Fibroblast of lung (primary cell): ENCODE data around the gene EMID1. TPM values are rescaled to one million over a fixed set of nuclear protein-coding genes. Genes with fewer than 3 reads are reported as not detected.

Source experiments
- DNase-seq, 2 donors: peaks; one replicate each; pipeline versions ENCODE4 v3.0.0 to v3.0.0-alpha.2; 2010; ENCODE audit warnings: low read depth in 2 of 2
- H2AFZ ChIP-seq: 2 replicates; pipeline ENCODE4 v1.5.1; 2012; ENCODE audit warnings: low read length, control low read depth, inconsistent platforms
- H3K27ac ChIP-seq: 2 replicates; pipeline ENCODE4 v1.5.1; 2011; ENCODE audit warnings: low read length, control low read depth; ENCODE audit not compliant: insufficient read depth
- H3K27me3 ChIP-seq: 2 replicates; pipeline ENCODE4 v1.5.1; 2011; ENCODE audit warnings: mild to moderate bottlenecking, low read length; ENCODE audit not compliant: control insufficient read depth, insufficient read depth
- H3K36me3 ChIP-seq: 2 replicates; pipeline ENCODE4 v1.5.1; 2011; ENCODE audit warnings: low read length; ENCODE audit not compliant: control insufficient read depth, insufficient read depth
- H3K4me1 ChIP-seq: 2 replicates; pipeline ENCODE4 v1.5.1; 2011; ENCODE audit warnings: low read length; ENCODE audit not compliant: control insufficient read depth, insufficient read depth; ENCODE audit errors: extremely low read depth
- H3K4me2 ChIP-seq: 2 replicates; pipeline ENCODE4 v1.5.1; 2011; ENCODE audit warnings: low read length, control low read depth; ENCODE audit not compliant: insufficient read depth; ENCODE audit errors: extremely low read depth
- H3K4me3 ChIP-seq, 4 experiments: fragments of 200-600 bp in 1 of 4; sonication (generic) in 1 of 4; replicated peaks in 1 of 4; 2 replicates each; pipeline ENCODE4 v1.5.1; 2011 to 2016; ENCODE audit warnings: low read length in 4 of 4, low read depth in 3 of 4, mild to moderate bottlenecking in 3 of 4, control low read depth in 2 of 4, inconsistent platforms in 1 of 4, mixed read lengths in 1 of 4; ENCODE audit not compliant: insufficient read depth in 1 of 4; ENCODE audit errors: control extremely low read depth in 1 of 4
- H3K79me2 ChIP-seq: 2 replicates; pipeline ENCODE4 v1.5.1; 2012; ENCODE audit warnings: mild to moderate bottlenecking, low read length, inconsistent platforms; ENCODE audit not compliant: control insufficient read depth, insufficient read depth
- H3K9ac ChIP-seq: 2 replicates; pipeline ENCODE4 v1.5.1; 2011; ENCODE audit warnings: mild to moderate bottlenecking, low read length, control low read depth; ENCODE audit not compliant: insufficient read depth
- H3K9me3 ChIP-seq: 2 replicates; pipeline ENCODE4 v1.5.1; 2012; ENCODE audit warnings: low read depth, low read length; ENCODE audit not compliant: control insufficient read depth, insufficient read depth
- H4K20me1 ChIP-seq: 2 replicates; pipeline ENCODE4 v1.5.1; 2011; ENCODE audit warnings: low read length; ENCODE audit not compliant: control insufficient read depth, insufficient read depth; ENCODE audit errors: extremely low read depth
- EZH2 ChIP-seq: IDR thresholded peaks from 2 replicates; pipeline ENCODE4 v1.5.1; 2012; ENCODE audit warnings: low read length, control low read depth, mild to moderate bottlenecking; ENCODE audit errors: missing control alignments
- polyA plus RNA-seq, 2 donors: library from polyadenylated mRNA; depleted of rRNA in 1 of 2; stranded (reverse) in 1 of 2; unstranded in 1 of 2; fragments of >200 nt; gene quantifications; 2 replicates each; pipeline ENCODE4 v1.2.1, GENCODE V29; 2011 to 2012; ENCODE audit warnings: missing spikeins in 1 of 2
- total RNA-seq: library from RNA; depleted of rRNA; stranded (reverse); fragments of >200 nt; gene quantifications from 2 replicates; pipeline ENCODE4 v1.2.1, GENCODE V29; 2014
- TF ChIP-seq, protein P1 (sequence below), 2 donors: IDR thresholded peaks in 1 of 2; conservative IDR thresholded peaks in 1 of 2; 1 replicate in 1 of 2; 2 replicates in 1 of 2; pipeline ENCODE4 v1.5.1; 2011 to 2012; ENCODE audit warnings: low read length in 2 of 2, control low read depth in 1 of 2, inconsistent platforms in 1 of 2, low read depth in 1 of 2, mild to moderate bottlenecking in 1 of 2

Gene EMID1
- total and polyA plus RNA-seq, 2 donors (not counting 1 experiment from before 2014, with no cell fraction given) = 0.50 TPM; not detected in 1

DNA sequence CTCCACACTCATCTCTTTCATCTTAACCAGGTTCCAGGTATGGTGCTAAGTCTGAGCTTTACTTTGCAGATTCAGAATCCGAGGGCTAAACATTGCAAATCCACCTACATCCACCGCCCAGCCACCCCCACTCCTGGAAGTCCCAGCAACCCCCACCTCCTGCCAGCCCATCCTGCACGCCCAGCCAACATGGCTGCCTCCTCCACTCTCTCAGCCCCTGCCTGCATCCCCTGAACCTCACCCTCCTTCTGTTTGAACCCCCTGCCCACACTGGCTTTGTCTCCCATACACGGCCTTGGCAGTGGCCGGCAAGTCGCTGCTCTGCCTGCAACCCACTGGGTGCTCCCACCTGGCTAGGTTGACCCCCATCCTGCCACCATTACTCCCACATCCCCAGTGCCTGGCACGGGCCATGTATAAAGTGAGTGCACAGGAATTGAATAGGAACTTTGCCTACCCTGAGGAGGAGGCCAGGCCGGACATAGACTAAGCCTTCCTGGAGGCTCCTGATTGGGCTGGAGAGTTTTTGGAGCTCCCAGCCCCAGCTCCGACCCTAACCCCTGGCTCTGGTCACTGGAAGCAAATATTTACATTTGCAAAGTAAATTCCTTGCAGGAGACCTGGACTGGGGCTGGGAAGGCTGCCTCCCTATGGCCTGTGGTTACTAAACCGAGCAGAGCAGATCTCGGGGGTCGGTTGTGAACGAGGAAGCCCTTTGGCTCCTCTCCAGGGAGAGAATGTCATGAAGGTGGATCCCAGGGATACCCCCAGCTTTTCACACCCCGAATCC lies 14.4 kb downstream of the EMID1 start:
- Histone ChIP-seq H3K4me2 (no peak overlapping the region), H3K9me3 (no peaks in the 10 kb centered on the region), H3K27ac (no peak overlapping the region), H4K20me1 (no peaks in the 10 kb centered on the region), H3K36me3 (no peaks in the 10 kb centered on the region), H3K79me2 (no peaks in the 10 kb centered on the region), H2AFZ (no peak overlapping the region), H3K27me3 (peaks cover 8% of the 10 kb centered on the region), H3K4me1 (no peaks in the 10 kb centered on the region), H3K4me3 (no peak overlapping the region), H3K9ac (no peak overlapping the region)
- TF ChIP-seq EZH2 = no peak
- TF ChIP-seq, protein P1, sequence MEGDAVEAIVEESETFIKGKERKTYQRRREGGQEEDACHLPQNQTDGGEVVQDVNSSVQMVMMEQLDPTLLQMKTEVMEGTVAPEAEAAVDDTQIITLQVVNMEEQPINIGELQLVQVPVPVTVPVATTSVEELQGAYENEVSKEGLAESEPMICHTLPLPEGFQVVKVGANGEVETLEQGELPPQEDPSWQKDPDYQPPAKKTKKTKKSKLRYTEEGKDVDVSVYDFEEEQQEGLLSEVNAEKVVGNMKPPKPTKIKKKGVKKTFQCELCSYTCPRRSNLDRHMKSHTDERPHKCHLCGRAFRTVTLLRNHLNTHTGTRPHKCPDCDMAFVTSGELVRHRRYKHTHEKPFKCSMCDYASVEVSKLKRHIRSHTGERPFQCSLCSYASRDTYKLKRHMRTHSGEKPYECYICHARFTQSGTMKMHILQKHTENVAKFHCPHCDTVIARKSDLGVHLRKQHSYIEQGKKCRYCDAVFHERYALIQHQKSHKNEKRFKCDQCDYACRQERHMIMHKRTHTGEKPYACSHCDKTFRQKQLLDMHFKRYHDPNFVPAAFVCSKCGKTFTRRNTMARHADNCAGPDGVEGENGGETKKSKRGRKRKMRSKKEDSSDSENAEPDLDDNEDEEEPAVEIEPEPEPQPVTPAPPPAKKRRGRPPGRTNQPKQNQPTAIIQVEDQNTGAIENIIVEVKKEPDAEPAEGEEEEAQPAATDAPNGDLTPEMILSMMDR (conservative IDR thresholded peaks at IDR 0.05 in 1 of 2, IDR thresholded peaks at IDR 0.05 in 1 of 2; ENCODE audit: low read depth in 1 of 2, low read length in 2 of 2) = no peak
- no peak for DNase-seq

DNA sequence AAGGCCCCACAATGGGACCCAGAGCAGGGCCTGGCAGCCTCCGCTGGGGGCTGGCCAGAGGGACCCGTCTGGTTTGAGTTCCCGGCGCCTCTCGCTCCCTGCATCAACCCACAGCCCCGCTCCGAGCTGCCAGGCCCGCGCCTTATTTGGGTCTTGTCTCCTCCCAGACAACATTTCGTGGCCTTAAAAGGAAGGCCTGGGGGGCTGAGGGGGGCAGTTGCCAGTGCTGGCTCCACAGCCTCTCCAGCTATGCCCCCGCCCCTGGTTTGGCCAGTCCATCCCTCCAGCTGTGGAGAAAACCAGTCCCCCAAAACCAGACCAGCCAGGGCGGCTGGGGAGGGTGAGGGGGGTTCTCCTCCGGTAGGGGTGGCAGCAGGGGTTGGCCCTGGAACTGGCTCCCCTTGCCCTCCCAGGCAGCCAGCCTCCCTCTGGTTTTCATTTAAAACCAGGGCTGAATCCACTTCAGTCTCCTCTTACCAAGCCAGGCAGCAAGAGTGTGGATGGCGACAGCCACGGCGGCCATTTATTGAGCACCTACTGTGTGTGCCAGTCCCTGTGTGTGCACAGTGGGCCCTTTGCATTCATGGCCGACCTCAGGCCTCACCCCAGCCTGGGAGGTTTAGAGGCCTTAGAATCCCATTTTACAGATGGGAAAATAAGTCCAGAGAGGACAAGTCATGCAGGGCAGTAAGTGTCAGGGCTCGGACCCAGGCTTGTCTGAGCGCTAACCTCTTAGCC lies 18.6 kb downstream of the EMID1 start:
- no peak overlapping the region for H2AFZ ChIP-seq
- H3K27me3 ChIP-seq = peaks cover 9% of the 10 kb centered on the region
- no peak for TF ChIP-seq EZH2
- TF ChIP-seq, protein P1 (conservative IDR thresholded peaks at IDR 0.05 in 1 of 2, IDR thresholded peaks at IDR 0.05 in 1 of 2; ENCODE audit: low read depth in 1 of 2, low read length in 2 of 2) = no peak
- H3K36me3 ChIP-seq = no peaks in the 10 kb centered on the region
- no peak overlapping the region for H3K4me3 ChIP-seq
- no peak overlapping the region for H3K9ac ChIP-seq
- H3K9me3 ChIP-seq = no peaks in the 10 kb centered on the region
- H3K79me2 ChIP-seq = no peaks in the 10 kb centered on the region
- H3K27ac ChIP-seq = no peak overlapping the region
- peaks cover 6% of the 10 kb centered on the region for H3K4me1 ChIP-seq
- H3K4me2 ChIP-seq = no peak overlapping the region
- H4K20me1 ChIP-seq = no peaks in the 10 kb centered on the region
- peak; percentile 6 to 30 for DNase-seq

DNA sequence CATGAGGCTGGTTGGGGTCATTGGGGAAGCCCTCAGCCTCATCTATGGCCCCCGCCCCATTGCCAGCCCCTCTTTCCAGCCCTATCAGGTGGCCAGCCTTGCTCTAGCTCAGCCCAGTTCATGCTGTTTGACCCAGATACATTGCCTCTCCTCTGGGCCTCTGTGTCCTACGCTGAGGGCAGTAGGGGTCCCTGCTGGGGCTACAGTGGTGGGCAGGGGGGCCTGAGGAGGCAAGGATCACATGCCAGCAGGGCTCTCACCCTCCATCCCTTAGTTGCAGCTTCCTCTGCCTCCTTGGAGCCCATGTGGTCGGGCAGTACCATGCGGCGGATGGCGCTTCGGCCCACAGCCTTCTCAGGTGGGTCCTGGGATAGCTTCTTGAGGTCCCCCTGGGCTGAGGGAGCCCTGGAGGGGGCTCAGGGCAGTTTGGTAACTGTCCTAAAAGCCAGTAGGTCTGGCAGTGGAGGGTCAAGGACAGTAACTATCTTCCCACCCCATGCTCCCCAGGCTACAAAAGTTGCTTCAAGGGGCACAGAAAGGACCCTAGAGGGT lies 19.2 kb downstream of the EMID1 start:
- no peaks in the 10 kb centered on the region for H3K9me3 ChIP-seq
- H3K27ac ChIP-seq = no peak overlapping the region
- no peak overlapping the region for H3K4me3 ChIP-seq
- H3K9ac ChIP-seq = no peak overlapping the region
- no peaks in the 10 kb centered on the region for H4K20me1 ChIP-seq
- no peak overlapping the region for H3K4me2 ChIP-seq
- no peak overlapping the region for H2AFZ ChIP-seq
- no peaks in the 10 kb centered on the region for H3K79me2 ChIP-seq
- H3K27me3 ChIP-seq = peaks cover 9% of the 10 kb centered on the region
- peaks cover 6% of the 10 kb centered on the region for H3K4me1 ChIP-seq
- H3K36me3 ChIP-seq = no peaks in the 10 kb centered on the region
- no peak for TF ChIP-seq EZH2
- TF ChIP-seq, protein P1 (conservative IDR thresholded peaks at IDR 0.05 in 1 of 2, IDR thresholded peaks at IDR 0.05 in 1 of 2; ENCODE audit: low read depth in 1 of 2, low read length in 2 of 2) = no peak
- DNase-seq = no peak
